ENCODE results near the gene SPR. TPM values are rescaled to one million over a fixed set of nuclear protein-coding genes. Genes with fewer than 3 reads are reported as not detected.

The SPR gene
- total RNA-seq, 1 donor from 2014 or later = 4.2 TPM

DNA sequence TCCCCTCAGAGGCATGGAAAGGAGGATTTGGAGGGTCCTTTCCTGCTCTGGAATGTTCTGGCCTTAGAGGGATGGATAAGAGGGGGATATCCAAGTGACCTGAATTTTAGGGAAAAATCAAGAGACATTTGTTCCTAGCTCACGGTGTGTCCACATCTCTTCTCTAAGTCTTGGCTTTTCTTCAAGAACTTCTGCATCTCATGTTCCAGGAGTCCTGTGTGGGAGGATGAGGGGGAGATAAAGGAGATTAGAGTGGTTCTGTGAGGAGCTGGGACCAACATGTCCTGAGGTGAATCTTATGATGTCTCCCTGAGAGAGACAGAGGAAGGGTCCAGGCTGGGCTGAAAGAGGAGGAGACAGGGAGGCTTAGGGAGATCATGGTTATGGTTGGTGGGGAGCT is 41.8 kb downstream of the SPR start:
- no peaks in the 10 kb centered on the region for H3K36me3 ChIP-seq (ENCODE audit: control insufficient read depth in 3 of 3, insufficient read depth in 3 of 3, low read length in 3 of 3)
- H3K9ac ChIP-seq (ENCODE audit: low read depth in 1 of 3, low read length in 3 of 3) = no peak overlapping the region
- H3K4me3 ChIP-seq (ENCODE audit: low read length in 3 of 3) = no peak overlapping the region
- no peak overlapping the region for H3K27ac ChIP-seq (ENCODE audit: low read depth, low read length)
- H3K27me3 ChIP-seq (ENCODE audit: control insufficient read depth in 3 of 3, insufficient read depth in 3 of 3, low read length in 3 of 3) = peaks cover 66 to 88% (median 79%) of the 10 kb centered on the region in 3 donors
- peaks cover 0 to 4% (median 3%) of the 10 kb centered on the region in 3 donors for H3K4me1 ChIP-seq (ENCODE audit: control insufficient read depth in 3 of 3, insufficient read depth in 3 of 3, low read length in 3 of 3)
- H3K9me3 ChIP-seq (ENCODE audit: control insufficient read depth in 3 of 3, low read length in 3 of 3) = no peaks in the 10 kb centered on the region

DNA sequence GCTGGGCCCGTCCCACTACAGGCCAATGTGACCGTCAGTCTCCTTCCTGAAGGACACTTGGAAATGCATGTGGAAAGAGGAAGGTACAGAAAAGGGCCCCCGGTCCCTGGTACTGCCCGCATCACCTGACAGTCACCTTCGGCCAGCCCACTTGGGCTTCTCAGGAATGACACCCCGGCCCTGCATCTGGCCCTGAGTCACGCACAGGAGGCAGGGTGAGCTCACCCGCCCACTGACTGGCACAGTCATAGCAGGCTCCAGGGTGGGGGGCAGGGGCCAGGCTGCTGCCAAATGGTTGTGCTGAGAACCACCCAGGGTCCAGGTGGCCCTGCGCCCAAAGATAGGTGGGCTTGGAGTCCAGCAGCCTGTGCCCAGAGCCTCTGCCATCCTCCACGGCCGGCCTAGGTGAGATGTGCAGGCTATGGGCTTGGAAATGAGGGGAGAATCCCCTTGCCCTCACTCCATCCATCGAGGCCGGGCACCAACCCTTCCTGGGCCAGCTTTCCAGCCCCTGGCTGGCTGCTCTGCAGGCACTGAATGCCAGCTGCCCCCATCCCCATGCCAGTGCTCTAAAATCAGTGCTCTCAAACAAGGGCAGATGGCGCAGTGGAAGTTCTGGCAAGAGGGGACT is 44.2 kb downstream of the SPR start:
- Histone ChIP-seq H3K27me3 (ENCODE audit: control insufficient read depth in 3 of 3, insufficient read depth in 3 of 3, low read length in 3 of 3) (peaks cover 48 to 78% (median 60%) of the 10 kb centered on the region in 3 donors), H3K36me3 (ENCODE audit: control insufficient read depth in 3 of 3, insufficient read depth in 3 of 3, low read length in 3 of 3) (no peaks in the 10 kb centered on the region), H3K9ac (ENCODE audit: low read depth in 1 of 3, low read length in 3 of 3) (no peak overlapping the region), H3K4me1 (ENCODE audit: control insufficient read depth in 3 of 3, insufficient read depth in 3 of 3, low read length in 3 of 3) (no peaks in the 10 kb centered on the region), H3K9me3 (ENCODE audit: control insufficient read depth in 3 of 3, low read length in 3 of 3) (no peaks in the 10 kb centered on the region), H3K27ac (ENCODE audit: low read depth, low read length) (no peak overlapping the region), H3K4me3 (ENCODE audit: low read length in 3 of 3) (no peak overlapping the region)

DNA sequence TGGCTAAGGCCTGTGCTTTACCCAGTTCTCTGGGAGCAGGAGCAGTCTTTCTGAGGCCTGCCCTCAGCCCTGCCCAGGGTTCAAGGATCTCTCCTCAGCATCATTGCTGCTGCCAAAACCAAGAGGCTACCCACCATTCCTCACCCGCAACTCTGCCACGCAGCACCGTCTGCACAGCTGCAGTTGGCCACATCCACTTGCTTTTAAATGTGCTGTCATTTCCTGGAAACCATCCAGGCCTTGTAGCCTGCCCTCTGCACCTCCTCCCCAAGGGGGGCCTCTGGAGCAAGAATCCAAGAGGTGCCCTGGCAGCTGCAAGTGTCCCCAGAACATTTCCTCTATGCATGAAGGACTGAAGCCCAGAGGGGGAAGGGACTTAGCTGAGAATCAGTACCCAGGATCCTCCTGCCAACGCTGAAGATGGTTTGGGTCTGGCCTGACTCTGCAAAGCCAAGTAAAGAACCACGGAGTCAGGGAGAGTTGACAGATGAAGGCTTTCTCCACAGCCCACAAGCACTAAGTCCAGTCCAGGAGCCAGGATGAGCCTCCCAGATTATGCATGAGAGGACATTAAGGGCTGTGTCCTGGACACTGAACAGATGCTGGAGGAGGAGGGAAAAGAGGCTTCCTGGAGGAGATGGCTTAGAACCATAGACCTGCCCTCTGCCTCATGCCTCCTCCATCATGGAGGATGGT is 45.0 kb downstream of the SPR start:
- no peak overlapping the region for H3K27ac ChIP-seq (ENCODE audit: low read depth, low read length)
- H3K27me3 ChIP-seq (ENCODE audit: control insufficient read depth in 3 of 3, insufficient read depth in 3 of 3, low read length in 3 of 3) = peaks cover 40 to 70% (median 54%) of the 10 kb centered on the region in 3 donors
- H3K9me3 ChIP-seq (ENCODE audit: control insufficient read depth in 3 of 3, low read length in 3 of 3) = no peaks in the 10 kb centered on the region
- H3K9ac ChIP-seq (ENCODE audit: low read depth in 1 of 3, low read length in 3 of 3) = no peak overlapping the region
- H3K4me3 ChIP-seq (ENCODE audit: low read length in 3 of 3) = no peak overlapping the region
- peaks cover 0 to 4% (median 2%) of the 10 kb centered on the region in 3 donors for H3K4me1 ChIP-seq (ENCODE audit: control insufficient read depth in 3 of 3, insufficient read depth in 3 of 3, low read length in 3 of 3)
- H3K36me3 ChIP-seq (ENCODE audit: control insufficient read depth in 3 of 3, insufficient read depth in 3 of 3, low read length in 3 of 3) = no peaks in the 10 kb centered on the region

DNA sequence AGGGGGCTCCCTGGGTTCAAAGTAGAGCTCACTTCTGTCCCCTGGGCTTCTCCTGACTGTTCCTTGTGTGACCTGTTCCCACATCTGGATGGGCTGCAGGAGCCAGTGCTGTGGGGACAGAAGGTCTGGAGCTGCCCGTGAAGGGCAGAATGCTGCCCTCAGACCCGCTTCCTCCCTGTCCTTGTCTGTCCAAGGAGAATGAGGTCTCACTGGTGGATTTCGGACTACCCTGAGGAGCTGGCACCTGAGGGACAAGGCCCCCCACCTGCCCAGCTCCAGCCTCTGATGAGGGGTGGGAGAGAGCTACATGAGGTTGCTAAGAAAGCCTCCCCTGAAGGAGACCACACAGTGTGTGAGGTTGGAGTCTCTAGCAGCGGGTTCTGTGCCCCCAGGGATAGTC is 45.6 kb downstream of the SPR start:
- Histone ChIP-seq H3K27ac (ENCODE audit: low read depth, low read length) (no peak overlapping the region), H3K27me3 (ENCODE audit: control insufficient read depth in 3 of 3, insufficient read depth in 3 of 3, low read length in 3 of 3) (peaks cover 34 to 64% (median 48%) of the 10 kb centered on the region in 3 donors)

DNA sequence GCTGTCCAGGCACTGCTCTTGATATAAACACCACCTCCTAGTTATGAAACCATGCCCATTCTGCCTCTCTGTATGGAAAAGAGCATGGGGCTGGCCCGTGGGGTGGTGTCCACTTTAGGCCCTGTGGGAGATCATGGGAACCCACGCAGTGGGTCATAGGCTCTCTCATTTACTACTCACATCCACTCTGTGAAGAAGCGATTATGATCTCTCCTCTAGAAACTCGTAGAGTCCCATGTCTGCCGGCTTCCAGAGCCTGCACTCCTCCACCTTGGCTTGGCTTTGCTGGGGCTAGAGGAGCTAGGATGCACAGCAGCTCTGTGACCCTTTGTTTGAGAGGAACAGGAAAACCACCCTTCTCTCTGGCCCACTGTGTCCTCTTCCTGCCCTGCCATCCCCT is 46.0 kb downstream of the SPR start:
- Histone ChIP-seq H3K4me1 (ENCODE audit: control insufficient read depth in 3 of 3, insufficient read depth in 3 of 3, low read length in 3 of 3) (peaks cover 0 to 4% (median 2%) of the 10 kb centered on the region in 3 donors), H3K27me3 (ENCODE audit: control insufficient read depth in 3 of 3, insufficient read depth in 3 of 3, low read length in 3 of 3) (peaks cover 30 to 60% (median 44%) of the 10 kb centered on the region in 3 donors), H3K9ac (ENCODE audit: low read depth in 1 of 3, low read length in 3 of 3) (no peak overlapping the region), H3K4me3 (ENCODE audit: low read length in 3 of 3) (no peak overlapping the region), H3K9me3 (ENCODE audit: control insufficient read depth in 3 of 3, low read length in 3 of 3) (no peaks in the 10 kb centered on the region), H3K36me3 (ENCODE audit: control insufficient read depth in 3 of 3, insufficient read depth in 3 of 3, low read length in 3 of 3) (no peaks in the 10 kb centered on the region), H3K27ac (ENCODE audit: low read depth, low read length) (no peak overlapping the region)

More for the DNA sequence above, 45.6 kb downstream of the SPR start:
- Histone ChIP-seq H3K4me3 (ENCODE audit: low read length in 3 of 3) (no peak overlapping the region), H3K9me3 (ENCODE audit: control insufficient read depth in 3 of 3, low read length in 3 of 3) (no peaks in the 10 kb centered on the region), H3K4me1 (ENCODE audit: control insufficient read depth in 3 of 3, insufficient read depth in 3 of 3, low read length in 3 of 3) (peaks cover 0 to 4% (median 2%) of the 10 kb centered on the region in 3 donors), H3K36me3 (ENCODE audit: control insufficient read depth in 3 of 3, insufficient read depth in 3 of 3, low read length in 3 of 3) (no peaks in the 10 kb centered on the region), H3K9ac (ENCODE audit: low read depth in 1 of 3, low read length in 3 of 3) (no peak overlapping the region)

DNA sequence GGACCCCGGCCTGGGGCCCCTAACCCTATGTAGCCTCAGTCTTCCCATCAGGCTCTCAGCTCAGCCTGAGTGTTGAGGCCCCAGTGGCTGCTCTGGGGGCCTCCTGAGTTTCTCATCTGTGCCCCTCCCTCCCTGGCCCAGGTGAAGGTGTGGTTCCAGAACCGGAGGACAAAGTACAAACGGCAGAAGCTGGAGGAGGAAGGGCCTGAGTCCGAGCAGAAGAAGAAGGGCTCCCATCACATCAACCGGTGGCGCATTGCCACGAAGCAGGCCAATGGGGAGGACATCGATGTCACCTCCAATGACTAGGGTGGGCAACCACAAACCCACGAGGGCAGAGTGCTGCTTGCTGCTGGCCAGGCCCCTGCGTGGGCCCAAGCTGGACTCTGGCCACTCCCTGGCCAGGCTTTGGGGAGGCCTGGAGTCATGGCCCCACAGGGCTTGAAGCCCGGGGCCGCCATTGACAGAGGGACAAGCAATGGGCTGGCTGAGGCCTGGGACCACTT is 46.5 kb downstream of the SPR start:
- Histone ChIP-seq H3K27me3 (ENCODE audit: control insufficient read depth in 3 of 3, insufficient read depth in 3 of 3, low read length in 3 of 3) (peaks cover 25 to 55% (median 39%) of the 10 kb centered on the region in 3 donors), H3K36me3 (ENCODE audit: control insufficient read depth in 3 of 3, insufficient read depth in 3 of 3, low read length in 3 of 3) (no peaks in the 10 kb centered on the region), H3K4me3 (ENCODE audit: low read length in 3 of 3) (no peak overlapping the region), H3K27ac (ENCODE audit: low read depth, low read length) (no peak overlapping the region), H3K9ac (ENCODE audit: low read depth in 1 of 3, low read length in 3 of 3) (no peak overlapping the region), H3K9me3 (ENCODE audit: control insufficient read depth in 3 of 3, low read length in 3 of 3) (no peaks in the 10 kb centered on the region), H3K4me1 (ENCODE audit: control insufficient read depth in 3 of 3, insufficient read depth in 3 of 3, low read length in 3 of 3) (peaks cover 0 to 4% (median 2%) of the 10 kb centered on the region in 3 donors)

DNA sequence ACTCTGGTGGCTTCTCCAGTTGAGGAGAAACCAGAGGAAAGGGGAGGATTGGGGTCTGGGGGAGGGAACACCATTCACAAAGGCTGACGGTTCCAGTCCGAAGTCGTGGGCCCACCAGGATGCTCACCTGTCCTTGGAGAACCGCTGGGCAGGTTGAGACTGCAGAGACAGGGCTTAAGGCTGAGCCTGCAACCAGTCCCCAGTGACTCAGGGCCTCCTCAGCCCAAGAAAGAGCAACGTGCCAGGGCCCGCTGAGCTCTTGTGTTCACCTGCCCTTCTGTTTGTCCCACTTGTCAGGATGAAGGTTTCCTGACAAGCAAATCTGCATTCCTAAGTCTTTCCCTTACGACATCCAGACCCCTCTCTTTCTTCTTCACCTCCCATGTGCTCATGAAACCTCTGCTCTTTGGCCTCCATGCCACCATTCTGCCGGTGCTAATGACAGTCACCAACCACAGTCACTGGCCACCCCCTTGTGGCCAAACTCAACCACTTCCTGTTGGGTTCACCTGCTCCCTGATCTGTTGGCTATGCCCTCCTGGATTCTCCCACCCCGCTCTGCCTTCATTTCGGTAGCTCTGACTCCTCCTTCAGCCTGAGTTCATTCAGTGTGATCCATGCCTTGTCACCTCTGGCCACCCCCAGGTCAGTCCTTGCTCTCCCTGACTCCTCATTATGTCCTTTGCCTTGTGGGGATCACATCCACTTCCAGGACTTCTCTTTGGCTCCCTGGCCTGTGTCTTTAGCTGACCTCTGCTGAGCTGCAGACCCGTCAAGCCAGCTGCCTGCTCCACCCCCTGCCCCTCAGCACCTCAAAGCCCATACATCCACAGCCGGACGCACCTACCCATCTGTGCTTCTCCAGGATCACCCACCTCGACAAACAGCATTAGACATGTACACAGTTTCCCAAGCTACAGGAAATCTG is 47.7 kb downstream of the SPR start:
- Histone ChIP-seq H3K9me3 (ENCODE audit: control insufficient read depth in 3 of 3, low read length in 3 of 3) (no peaks in the 10 kb centered on the region), H3K27me3 (ENCODE audit: control insufficient read depth in 3 of 3, insufficient read depth in 3 of 3, low read length in 3 of 3) (peaks cover 12 to 42% (median 27%) of the 10 kb centered on the region in 3 donors), H3K9ac (ENCODE audit: low read depth in 1 of 3, low read length in 3 of 3) (no peak overlapping the region), H3K27ac (ENCODE audit: low read depth, low read length) (no peak overlapping the region), H3K4me3 (ENCODE audit: low read length in 3 of 3) (no peak overlapping the region), H3K4me1 (ENCODE audit: control insufficient read depth in 3 of 3, insufficient read depth in 3 of 3, low read length in 3 of 3) (peaks cover 0 to 4% (median 2%) of the 10 kb centered on the region in 3 donors), H3K36me3 (ENCODE audit: control insufficient read depth in 3 of 3, insufficient read depth in 3 of 3, low read length in 3 of 3) (no peaks in the 10 kb centered on the region)

DNA sequence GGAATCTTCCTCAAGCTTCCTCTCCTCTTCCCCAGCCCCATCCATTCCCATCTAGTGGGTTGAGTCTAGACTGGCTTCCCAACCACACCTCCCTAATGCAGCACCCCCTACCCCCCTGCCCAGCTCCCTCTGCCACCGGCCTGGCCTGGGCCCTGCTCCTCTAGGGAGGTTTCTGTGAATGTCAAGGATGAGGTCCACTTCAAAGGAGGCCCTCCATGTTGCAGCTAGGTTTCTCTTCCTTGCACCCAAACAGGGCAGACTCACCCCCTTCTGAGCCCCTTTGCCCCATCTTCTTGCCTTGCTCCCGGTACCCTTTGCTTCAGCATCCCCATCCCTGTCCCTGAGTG is 48.4 kb downstream of the SPR start:
- H3K4me1 ChIP-seq (ENCODE audit: control insufficient read depth in 3 of 3, insufficient read depth in 3 of 3, low read length in 3 of 3) = peaks cover 0 to 4% (median 2%) of the 10 kb centered on the region in 3 donors
- H3K36me3 ChIP-seq (ENCODE audit: control insufficient read depth in 3 of 3, insufficient read depth in 3 of 3, low read length in 3 of 3) = no peaks in the 10 kb centered on the region
- H3K4me3 ChIP-seq (ENCODE audit: low read length in 3 of 3) = no peak overlapping the region
- H3K9me3 ChIP-seq (ENCODE audit: control insufficient read depth in 3 of 3, low read length in 3 of 3) = no peaks in the 10 kb centered on the region
- peaks cover 6 to 37% (median 21%) of the 10 kb centered on the region in 3 donors for H3K27me3 ChIP-seq (ENCODE audit: control insufficient read depth in 3 of 3, insufficient read depth in 3 of 3, low read length in 3 of 3)
- no peak overlapping the region for H3K27ac ChIP-seq (ENCODE audit: low read depth, low read length)
- H3K9ac ChIP-seq (ENCODE audit: low read depth in 1 of 3, low read length in 3 of 3) = no peak overlapping the region

DNA sequence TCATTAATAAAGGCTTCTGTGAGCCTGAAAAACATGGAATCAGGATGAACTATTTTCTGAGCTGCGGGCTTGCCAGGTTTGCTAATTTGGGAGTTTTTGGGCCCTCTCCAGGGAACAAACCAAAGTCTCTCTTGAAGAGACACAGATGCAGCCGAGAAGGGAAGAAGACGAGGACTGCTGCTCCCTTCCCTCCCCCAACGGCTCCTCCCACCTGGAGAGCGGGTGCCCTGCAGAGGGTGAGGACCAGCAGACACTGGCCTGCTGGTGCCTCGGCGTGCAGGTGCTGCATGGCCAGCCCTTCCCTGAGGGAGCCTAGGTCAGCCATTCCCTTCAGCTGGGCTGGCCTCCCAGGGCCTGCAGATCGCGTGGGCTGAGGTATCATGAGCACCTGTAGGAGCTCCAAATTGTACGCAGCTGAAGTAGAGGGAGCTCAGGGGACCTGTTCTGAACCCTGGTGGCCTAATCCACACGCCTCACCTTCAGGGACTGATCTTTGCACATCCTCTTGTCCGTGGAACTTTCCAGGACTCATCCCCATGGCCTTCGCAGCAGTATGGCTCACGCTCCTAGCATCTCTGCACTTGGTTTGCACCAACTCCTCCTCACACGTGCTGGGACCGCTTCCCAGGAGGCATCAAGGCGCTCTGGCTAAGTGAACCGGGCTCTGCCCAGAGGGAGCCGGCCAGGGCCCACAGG is 49.6 kb downstream of the SPR start:
- H3K4me3 ChIP-seq (ENCODE audit: low read length in 3 of 3) = no peak overlapping the region
- H3K9ac ChIP-seq (ENCODE audit: low read depth in 1 of 3, low read length in 3 of 3) = no peak overlapping the region
- H3K4me1 ChIP-seq (ENCODE audit: control insufficient read depth in 3 of 3, insufficient read depth in 3 of 3, low read length in 3 of 3) = peaks cover 0 to 4% (median 2%) of the 10 kb centered on the region in 3 donors
- peaks cover 6 to 29% (median 12%) of the 10 kb centered on the region in 3 donors for H3K27me3 ChIP-seq (ENCODE audit: control insufficient read depth in 3 of 3, insufficient read depth in 3 of 3, low read length in 3 of 3)
- no peaks in the 10 kb centered on the region for H3K36me3 ChIP-seq (ENCODE audit: control insufficient read depth in 3 of 3, insufficient read depth in 3 of 3, low read length in 3 of 3)
- no peak overlapping the region for H3K27ac ChIP-seq (ENCODE audit: low read depth, low read length)
- no peaks in the 10 kb centered on the region for H3K9me3 ChIP-seq (ENCODE audit: control insufficient read depth in 3 of 3, low read length in 3 of 3)
